Astrocyte (in vitro differentiated cells and primary cell): ENCODE results near the gene ARSK.

Experiments
- CTCF ChIP-seq: IDR thresholded peaks from 2 replicates; pipeline ENCODE4 v1.5.1; 2011; ENCODE audit warnings: low read depth, mild to moderate bottlenecking, inconsistent platforms, low read length, moderate library complexity; ENCODE audit not compliant: insufficient read depth
- EZH2 ChIP-seq: IDR thresholded peaks from 2 replicates; pipeline ENCODE4 v1.6.1; 2012; ENCODE audit warnings: mild to moderate bottlenecking, low read length, inconsistent platforms; ENCODE audit not compliant: insufficient read depth

GRCh38 chr5:95621839-95622629, 67.1 kb downstream of the ARSK start:
- TF ChIP-seq CTCF (no peak), EZH2 (peak; percentile 0)
